D721Med (cell line): ENCODE data around the gene ATOH1.

Source experiments
- DNase-seq: peaks from one replicate; pipeline ENCODE4 v3.0.0; 2011; ENCODE audit warnings: low spot score; ENCODE audit not compliant: insufficient read length
- FAIRE-seq: peaks from 2 replicates; lab custom pipeline; 2011; peaks lifted over from hg19 to GRCh38; lab: Jason Lieb, UNC
- TF ChIP-seq, protein P1 (sequence below): IDR thresholded peaks from 2 replicates; pipeline ENCODE4 v1.5.1; 2012; ENCODE audit warnings: mild to moderate bottlenecking, control low read depth; ENCODE audit not compliant: insufficient read depth; ENCODE audit errors: missing control alignments

ATOH1 gene

DNA sequence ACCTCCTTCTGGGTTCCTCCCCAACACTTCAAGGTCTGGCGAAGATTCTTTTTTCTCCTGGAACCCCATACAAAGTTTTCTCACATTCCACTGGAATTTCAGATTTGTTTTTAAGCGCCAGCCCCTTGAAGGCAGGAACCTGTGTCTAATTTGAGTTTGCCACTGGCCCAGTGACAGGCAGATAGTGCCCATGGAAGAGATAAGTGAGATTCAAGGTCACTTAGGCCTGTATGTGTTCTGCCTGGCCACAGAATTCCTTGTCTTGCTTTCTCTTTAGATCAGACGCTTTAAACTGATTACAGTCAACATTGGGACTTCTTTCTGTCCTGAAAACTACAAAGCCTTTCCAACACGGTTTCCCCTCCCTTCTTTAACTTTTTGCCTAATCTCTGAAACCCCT is 11.2 kb downstream of the ATOH1 start:
- TF ChIP-seq, protein P1, sequence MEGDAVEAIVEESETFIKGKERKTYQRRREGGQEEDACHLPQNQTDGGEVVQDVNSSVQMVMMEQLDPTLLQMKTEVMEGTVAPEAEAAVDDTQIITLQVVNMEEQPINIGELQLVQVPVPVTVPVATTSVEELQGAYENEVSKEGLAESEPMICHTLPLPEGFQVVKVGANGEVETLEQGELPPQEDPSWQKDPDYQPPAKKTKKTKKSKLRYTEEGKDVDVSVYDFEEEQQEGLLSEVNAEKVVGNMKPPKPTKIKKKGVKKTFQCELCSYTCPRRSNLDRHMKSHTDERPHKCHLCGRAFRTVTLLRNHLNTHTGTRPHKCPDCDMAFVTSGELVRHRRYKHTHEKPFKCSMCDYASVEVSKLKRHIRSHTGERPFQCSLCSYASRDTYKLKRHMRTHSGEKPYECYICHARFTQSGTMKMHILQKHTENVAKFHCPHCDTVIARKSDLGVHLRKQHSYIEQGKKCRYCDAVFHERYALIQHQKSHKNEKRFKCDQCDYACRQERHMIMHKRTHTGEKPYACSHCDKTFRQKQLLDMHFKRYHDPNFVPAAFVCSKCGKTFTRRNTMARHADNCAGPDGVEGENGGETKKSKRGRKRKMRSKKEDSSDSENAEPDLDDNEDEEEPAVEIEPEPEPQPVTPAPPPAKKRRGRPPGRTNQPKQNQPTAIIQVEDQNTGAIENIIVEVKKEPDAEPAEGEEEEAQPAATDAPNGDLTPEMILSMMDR: no peak
- FAIRE-seq (no peak), DNase-seq (no peak)

DNA sequence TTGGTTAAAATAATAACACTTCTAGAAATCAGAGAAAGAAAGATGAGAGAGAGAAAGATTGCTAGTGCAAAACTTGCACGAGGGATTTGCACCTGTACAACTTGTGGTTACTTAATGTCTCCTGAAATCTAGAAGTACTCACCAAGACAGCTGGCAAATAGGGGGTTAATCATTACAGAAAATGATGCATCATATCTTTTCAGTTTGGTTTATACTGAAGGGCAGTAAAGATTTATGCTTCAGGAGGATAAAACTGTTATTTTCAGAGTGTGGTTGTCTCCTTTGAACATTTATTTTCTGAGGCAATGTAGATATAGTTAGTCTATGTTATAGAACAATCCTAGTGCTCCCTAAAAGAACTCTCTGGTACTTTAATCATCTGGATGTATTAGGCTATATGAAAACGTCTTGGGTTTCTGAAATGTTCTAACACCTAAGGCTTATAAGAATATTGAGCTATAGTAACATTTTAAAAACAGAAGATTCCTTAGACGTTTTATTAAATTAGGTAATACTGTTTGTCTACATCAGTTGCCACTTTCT is 13.3 kb downstream of the ATOH1 start:
- no peak for DNase-seq
- TF ChIP-seq, protein P1: no peak
- no peak for FAIRE-seq

DNA sequence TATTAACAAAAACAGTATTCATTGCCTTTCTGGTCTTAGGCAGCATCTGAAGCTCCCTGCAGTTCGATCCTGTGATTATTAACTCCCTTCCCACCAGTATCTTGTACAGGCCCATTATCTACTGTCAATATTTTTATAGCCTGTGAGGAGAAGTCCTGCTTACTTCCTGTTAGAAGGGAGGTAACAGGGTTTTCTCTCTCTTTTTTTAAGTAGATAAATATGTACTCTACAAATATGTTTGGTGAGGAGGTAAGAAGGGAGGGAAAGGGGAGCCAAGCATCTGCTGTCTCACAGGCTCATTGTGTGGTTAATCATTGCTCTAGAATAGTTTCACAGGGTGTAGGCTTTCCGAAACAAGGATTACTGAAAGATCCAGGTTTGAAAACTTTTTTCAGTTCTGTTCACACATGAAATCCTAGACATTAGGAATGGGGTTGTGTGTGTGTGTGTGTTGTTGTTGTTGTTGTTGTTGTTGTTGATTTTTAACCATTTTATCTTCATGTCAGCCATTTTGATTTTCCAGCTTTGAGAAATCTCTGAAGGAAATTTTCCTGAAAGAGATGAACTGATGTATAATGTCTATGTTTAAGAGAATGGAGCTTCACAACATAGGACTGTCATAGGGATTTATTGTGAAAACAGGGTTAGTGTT is 14.2 kb downstream of the ATOH1 start:
- no peak for FAIRE-seq
- TF ChIP-seq, protein P1: no peak
- DNase-seq: no peak

DNA sequence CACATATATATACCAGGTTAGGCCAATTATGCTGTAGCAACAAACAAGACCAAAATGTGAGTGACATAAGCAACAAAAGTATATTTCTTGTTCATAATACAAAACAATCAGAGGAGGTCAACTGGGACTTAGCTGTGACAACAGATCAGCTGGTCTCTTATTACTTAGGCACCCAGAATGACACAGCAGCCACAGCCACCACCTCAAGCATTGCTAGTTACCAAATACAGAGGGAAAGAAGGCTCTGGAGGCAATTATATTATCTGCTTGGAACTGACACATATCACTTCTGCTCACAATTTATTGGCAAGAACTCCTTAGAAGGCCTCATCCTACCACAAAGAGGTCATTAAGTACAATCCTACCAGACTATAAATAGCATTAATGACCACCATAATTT is 15.2 kb downstream of the ATOH1 start:
- TF ChIP-seq, protein P1: no peak
- FAIRE-seq (no peak), DNase-seq (no peak)

DNA sequence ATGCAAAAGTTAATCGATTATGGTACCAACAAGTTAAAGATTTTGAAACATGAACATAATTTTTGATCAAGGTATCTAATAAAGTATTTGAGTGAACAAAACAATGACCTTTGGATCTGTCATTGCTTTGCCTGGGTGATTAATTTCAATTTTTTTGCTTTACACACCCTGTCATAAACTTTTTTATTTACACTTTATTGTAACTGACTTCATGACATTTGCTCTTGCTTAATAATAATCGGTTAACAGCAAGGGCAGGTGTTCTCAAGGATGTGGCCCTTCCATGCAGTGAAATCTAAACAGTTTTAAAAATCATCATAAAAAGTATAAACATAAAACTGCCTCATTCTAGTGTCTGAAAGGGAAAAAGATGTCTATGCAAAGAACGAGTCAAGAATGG is 24.1 kb downstream of the ATOH1 start:
- TF ChIP-seq, protein P1: no peak
- FAIRE-seq (no peak), DNase-seq (no peak)

DNA sequence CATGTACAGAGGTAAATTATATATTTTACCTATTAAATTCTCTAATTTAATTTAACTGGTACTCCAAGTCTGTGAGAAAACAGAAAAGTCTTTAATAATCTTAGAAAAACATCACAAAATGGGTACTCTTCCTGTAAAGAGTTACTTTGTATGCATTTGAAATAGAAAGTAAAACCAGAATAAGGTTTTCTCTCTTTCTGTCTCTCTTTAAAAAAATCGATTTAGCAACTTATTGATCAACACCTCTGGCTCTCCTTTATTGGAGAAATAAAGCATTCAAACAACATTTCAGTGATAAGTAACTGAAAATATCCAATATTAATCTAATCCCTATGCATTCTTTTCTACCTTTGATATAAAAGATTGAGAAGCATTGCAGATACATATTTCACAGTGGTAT is 27.4 kb downstream of the ATOH1 start:
- FAIRE-seq (no peak), DNase-seq (no peak)
- TF ChIP-seq, protein P1: no peak

DNA sequence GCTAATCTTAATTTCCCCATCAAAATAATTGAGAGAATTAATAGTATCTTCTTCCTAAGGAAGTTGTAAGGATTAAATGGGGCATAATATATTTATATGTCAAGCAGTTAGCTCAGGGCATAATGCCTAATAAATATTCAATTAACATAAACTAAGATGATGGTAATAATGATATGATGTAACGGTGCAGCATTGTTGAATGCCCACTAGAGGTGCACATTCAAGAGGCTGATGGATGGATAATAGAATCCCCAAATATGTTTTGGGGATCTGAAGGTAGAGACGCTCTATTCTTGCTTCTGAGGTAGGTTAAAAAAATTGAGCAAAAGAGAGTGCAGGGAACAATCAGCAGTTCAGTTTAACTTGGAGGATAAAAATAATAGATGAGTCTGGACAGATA is 37.1 kb downstream of the ATOH1 start:
- TF ChIP-seq, protein P1: no peak
- FAIRE-seq (no peak), DNase-seq (no peak)
